ENCODE data around the gene SHISA4.
A peak's percentile ranks its signal among the peaks of the same experiment; 100 is the strongest.

Gene SHISA4

GRCh38 chr1:201882665-201883132 lies 6.0 kb upstream of the SHISA4 start:
- no peak for DNase-seq (ENCODE audit: low read depth)

- DNase-seq (ENCODE audit: low read depth): no peak
Measured at GRCh38 chr1:201883266-201883665, 5.4 kb upstream of the SHISA4 start.

GRCh38 chr1:201883786-201884185 lies 4.9 kb upstream of the SHISA4 start:
- no peak for DNase-seq (ENCODE audit: low read depth)

- no peak for DNase-seq (ENCODE audit: low read depth)
Measured at GRCh38 chr1:201884425-201884824, 4.3 kb upstream of the SHISA4 start.

DNA sequence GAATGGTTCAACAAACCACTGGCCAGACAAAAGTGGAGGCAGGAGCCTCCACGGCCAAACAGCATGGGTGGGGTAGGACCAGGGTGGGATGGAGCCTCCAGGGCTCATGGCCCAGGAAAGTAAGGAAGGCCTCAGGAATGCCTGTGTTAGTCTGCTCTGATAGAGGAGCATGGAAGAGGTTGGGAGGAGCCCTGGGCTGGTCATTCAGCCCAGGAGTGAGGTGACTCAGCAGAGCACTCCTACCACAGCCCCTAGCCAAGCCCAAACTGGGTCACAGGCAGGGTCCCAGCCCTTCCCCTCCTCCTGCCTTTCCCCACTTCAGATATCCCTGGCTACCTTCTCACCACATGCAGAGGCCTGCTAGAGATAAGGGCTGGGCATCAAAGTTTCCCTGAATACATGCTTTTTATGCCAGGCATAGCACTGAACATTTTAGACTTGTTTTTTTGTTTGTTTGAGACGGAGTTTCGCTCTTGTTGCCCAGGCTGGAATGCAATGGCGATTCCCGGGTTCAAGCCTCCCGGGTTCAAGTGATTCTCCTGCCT lies 3.1 kb upstream of the SHISA4 start:
- DNase-seq (ENCODE audit: low read depth): no peak

- no peak for DNase-seq (ENCODE audit: low read depth)
Measured at GRCh38 chr1:201886103-201886885, 2.4 kb upstream of the SHISA4 start.

DNA sequence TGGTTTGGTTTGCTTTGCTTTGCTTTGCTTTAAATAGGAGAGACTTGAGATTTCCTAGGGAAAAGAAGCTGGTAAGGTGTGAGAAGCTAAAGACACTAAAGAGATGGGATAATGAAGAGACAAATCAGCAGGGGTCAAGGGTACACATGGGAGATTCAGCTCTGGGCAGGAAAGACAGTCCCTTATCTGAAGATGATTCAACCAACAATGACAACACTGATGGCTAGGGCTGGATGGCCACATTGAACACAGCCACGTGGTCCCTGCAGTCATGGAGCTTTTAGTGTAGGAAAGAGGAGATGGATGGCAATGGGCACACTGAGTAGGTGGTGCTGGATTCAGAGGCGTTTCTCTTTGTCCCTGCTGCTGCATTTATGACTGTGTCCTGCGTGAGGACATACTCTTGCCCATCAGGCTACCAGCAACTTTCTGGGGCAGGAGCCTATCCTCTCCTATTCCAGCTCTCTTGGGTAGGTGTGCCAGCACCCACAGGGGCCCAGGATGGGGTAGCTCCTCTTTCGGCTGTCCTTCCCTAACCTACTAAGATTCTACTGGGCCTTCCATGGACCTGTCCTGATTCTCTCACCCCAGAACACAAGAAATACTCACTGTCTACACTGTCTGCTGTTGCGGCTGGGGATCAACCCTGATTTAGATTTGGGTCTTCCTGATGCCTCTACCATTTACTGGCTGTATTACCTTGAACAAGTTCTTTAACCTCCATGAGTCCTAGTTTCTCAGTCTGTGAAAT lies 1.4 kb upstream of the SHISA4 start:
- DNase-seq (ENCODE audit: low read depth): no peak

GRCh38 chr1:201889090-201889968 lies 631 bp downstream of the SHISA4 start:
- no peak for DNase-seq (ENCODE audit: low read depth)

DNA sequence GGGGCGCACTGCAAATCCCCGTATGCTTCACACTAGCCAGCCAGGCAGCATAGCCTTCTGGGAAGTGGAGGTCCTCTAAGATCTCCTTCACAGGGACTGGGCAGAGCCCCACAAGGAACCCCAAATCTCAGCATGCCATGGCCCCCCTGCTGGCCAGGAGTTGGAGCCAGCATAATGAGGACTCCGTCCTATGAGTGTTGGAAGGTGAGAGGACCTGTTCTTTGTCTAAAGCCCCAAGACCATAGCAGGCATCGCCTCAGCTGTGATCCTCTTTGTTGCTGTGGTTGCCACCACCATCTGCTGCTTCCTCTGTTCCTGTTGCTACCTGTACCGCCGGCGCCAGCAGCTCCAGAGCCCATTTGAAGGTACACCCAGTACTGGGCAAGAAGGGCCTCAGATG lies 1.5 kb downstream of the SHISA4 start:
- DNase-seq (ENCODE audit: low read depth): no peak

- no peak for DNase-seq (ENCODE audit: low read depth)
Measured at GRCh38 chr1:201890806-201891450, 2.2 kb downstream of the SHISA4 start.

GRCh38 chr1:201891451-201892045 lies 2.9 kb downstream of the SHISA4 start:
- DNase-seq (ENCODE audit: low read depth): no peak

GRCh38 chr1:201892211-201892610 lies 3.5 kb downstream of the SHISA4 start:
- no peak for DNase-seq (ENCODE audit: low read depth)

DNA sequence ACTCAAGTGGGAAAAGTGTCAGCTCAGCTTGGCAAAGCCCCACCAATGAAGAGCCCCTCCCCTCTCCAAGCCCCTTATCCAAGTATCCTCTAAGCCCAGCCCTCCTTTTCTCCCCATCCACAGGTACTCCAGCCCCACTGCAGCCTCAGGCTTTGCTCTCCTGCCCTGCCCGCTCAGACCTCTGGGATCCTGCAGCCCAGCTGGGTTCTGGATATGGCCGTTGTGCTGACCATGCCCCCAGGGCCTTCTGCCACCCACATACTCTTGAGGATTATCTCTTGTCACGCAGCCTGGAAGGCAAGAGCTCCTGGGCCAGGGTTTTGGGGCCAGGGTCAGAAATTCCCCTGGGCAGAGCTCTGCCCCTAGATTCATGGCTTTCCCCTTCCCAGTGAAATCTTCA lies 4.7 kb downstream of the SHISA4 start:
- no peak for DNase-seq (ENCODE audit: low read depth)

DNA sequence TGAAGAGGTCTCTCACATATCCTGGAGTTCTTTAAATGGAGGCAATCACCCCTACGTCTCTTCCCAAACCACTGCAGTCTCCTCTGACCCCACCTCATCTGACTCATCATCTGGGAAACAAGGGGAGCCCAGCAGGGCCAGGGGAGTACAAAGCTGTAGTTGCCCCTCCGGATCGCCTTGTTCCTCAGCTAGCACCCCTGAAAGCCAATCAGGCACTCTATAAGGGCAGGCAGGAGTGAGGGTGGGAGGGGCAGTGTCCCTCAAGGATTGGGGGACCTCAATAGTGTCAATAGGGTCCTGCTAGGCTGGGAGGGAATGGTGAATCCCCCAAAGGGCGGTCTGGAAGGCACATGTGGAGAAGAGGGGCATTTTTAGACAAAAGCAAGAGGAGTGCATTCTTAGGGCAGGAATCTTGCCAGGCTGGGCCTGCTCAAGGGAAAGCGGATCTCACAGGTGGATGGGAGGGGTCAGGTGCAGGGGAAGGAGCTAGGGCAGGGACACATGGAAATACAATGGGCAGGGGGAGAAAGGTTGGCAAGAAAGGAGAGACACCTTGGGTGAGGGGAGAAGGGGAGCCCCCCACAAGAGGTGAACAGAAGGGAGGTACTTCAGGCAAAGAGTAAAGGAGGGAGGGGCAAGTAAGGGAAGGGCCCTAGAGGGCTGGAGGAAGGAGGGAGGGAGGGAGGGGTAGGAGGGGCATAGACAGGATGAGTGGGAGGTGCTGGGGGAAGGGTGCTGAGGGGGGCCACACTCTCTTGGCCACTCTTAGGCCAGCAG lies 5.8 kb downstream of the SHISA4 start:
- DNase-seq (ENCODE audit: low read depth): no peak

- no peak for DNase-seq (ENCODE audit: low read depth)
Measured at GRCh38 chr1:201895120-201895665, 6.5 kb downstream of the SHISA4 start.

GRCh38 chr1:201895913-201896807 lies 7.5 kb downstream of the SHISA4 start:
- peak; percentile 65 for DNase-seq (ENCODE audit: low read depth)

- no peak for DNase-seq (ENCODE audit: low read depth)
Measured at GRCh38 chr1:201896951-201897391, 8.3 kb downstream of the SHISA4 start.

- DNase-seq (ENCODE audit: low read depth): no peak
Measured at GRCh38 chr1:201898240-201898894, 9.7 kb downstream of the SHISA4 start.

Data from activated gamma-delta T cell treated with anti-CD3 and anti-CD28 coated beads, Interleukin-2, amount 50 U/mL, for 16 hours (primary cell).